Stimulated activated CD8-positive, alpha-beta memory T cell treated with anti-CD3 and anti-CD28 coated beads, Interleukin-12 subunit alpha, Interleukin-12 subunit beta, amount 100 ng/mL, for 24 hours (primary cell): ENCODE measurements around the gene LEMD2.

Experiments used
- DNase-seq: peaks from one replicate; pipeline ENCODE4 v3.0.0-alpha.2; 2020; ENCODE audit errors: extremely low read depth

The LEMD2 gene

DNA sequence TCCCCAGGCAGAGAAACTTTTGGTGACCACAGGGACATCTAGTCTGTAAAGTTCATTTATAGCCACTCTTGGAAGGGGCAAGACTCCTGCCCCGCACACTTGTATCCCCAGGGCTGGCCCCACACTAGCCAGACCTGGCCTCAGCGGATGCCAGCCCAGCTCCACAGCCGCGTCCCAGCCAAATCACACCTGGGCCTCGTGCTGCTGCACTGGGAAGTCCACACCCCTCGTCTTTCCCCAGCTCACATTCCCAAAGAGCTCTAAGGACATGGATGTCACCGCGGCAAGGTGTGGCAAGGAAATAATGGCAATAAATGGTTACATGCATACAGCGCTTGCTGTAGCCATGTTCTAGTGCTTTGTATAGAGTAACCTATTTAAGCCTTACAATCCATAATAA lies 50.8 kb downstream of the LEMD2 start:
- DNase-seq: no peak

DNA sequence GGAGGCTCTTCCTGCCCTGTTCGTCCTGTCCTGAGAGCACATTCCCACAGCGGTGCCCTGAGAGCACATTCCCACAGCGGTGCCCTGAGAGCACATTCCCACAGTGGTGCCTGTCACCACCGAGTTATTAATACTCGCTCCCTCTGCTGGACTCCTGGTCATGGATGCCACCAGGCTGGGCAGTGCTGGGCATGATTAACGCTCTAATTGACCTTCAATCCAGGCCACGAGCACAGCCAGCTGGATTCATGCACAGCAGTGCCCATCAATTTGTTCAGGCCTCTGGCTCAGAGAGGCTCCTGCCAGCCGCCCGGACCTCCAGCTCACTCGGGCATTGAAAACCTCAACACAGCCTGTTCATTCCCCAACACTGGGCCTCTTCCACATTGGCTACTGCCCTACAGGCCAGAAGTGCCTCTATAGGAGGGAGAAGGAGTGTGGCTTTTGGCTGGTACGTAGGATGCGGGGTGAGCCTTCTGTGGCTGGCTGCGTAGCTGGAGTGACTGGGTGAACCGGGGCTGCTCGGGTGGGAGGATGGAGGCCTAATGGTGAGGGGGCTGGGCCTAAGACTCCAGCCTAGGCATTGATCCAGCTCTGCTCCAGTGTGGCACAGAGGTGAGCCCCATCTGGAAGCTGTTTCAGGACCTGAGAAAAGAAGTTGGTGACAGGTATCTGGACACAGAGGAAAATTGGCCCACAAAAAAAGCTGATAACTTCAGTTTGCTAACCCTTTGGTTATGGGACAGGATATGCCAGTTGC lies 51.5 kb downstream of the LEMD2 start:
- DNase-seq: no peak

DNA sequence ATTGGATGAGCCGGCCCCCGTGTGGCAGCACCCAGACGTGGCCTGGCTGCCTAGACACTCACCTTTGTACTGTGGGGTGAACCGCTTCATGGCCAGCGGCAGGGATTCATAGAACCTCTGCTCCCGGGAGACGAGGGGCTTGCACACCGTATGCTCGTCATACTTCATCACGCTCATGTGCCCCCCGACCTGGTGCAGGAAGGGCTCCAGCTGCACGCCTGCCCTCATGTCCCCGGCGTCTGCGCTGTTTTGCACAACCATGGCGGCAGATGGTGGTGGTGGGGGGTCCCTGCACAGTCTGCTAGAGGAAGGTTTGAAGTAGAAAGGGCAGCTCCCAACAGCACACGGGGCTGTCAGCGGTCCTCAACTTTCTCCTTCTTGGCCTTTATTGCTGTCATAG lies 53.7 kb downstream of the LEMD2 start:
- DNase-seq: no peak

DNA sequence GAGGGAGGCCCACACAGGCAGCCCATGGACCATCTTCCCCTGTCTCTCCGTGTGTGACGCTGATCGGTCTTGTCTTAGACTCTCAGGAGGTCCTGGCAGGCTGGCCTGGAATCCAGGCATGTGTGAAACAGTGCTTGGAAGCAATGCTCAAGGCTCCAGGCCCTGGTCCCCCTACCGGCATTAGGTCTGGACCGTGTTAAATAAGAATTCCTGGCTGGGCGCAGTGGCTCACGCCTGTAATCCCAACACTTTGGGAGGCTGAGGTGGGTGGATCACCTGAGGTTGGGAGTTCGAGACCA lies 55.3 kb downstream of the LEMD2 start:
- no peak for DNase-seq

DNA sequence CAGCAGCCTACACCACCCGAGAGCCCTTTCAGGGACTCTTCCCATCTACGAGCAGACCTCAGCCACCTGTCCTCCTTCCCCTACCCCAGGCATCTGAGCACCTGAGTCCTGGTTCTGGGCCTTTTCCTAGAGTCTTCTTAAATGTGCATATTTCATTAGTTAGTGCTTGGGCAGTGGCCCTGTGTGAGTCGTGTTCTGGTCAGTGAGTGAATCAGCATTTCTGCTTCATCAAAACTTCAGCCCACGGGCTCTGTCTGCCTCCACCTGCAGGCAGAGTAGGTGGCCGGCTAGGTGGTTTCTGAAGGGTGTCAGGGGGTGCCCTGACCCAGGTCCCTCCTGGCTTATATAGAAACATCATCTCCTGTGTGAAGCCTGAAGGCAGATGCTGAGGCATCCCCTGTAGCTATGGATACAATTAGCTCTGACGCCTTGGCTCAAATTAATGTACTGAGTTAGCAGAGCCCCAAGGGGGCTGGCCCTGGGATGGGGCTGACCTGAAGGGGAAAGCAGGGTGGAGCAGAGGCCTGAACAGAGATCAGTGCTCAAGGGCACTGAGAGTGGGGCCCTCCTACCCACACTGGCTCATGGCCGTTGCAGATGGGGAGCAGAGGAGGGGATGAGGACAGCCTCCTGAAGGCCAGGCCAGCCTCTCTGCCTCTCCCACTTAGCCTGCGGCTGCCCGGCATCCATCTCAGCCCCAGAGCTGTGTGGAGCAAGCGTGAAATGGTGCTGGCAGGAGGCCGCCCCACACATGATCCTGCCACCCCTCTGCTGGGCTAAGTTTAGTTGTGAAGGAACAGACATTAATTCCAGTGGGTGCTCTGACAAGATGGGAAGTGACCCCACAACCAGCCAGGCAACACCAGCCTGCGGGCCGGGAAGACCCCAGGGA lies 55.9 kb downstream of the LEMD2 start:
- no peak for DNase-seq

DNA sequence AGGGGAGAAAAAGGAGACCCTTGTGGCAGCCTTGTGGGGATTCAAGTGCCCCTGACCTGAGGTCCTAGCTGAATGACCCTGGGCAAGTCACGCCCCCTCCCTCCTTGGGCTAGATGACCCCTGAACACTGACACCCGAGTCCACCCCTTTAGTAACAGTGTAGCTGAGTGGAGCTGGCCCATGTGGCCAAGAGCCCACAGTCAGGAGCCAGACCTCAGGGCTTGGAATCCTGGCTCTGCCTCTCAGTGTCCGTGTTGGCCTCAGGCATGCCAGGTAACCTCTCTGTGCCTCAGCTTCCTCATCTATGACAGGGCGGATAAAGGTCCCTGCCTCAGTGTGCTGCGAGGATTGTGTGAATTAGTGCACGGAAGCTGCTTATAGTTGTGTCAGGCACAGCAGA lies 56.5 kb downstream of the LEMD2 start:
- no peak for DNase-seq

DNA sequence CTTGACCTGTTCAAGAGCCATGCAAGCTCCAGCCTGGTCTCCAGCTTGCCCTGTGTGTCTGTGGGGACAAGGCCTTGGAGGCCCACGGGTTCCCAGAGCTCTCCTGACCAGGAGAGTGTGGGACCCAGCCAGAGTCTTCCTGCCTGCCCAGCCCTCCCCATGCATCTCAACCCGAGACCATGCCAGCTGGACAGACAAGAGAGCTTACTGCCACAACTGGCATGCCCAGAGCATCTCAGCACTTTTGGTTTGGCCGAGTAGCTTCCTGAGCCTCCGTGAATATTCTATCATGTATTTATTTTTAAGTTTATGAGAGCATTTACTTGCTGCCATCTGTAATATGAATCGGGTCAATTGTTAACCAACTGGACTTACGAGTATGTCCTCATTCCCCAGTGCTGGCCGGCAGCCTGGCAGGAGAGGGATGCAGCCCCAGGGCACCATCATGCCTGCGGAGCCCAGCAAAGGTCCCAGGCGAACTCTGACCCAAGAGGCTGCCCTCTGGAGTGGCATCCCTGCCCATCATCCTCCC lies 57.1 kb downstream of the LEMD2 start:
- DNase-seq: no peak

DNA sequence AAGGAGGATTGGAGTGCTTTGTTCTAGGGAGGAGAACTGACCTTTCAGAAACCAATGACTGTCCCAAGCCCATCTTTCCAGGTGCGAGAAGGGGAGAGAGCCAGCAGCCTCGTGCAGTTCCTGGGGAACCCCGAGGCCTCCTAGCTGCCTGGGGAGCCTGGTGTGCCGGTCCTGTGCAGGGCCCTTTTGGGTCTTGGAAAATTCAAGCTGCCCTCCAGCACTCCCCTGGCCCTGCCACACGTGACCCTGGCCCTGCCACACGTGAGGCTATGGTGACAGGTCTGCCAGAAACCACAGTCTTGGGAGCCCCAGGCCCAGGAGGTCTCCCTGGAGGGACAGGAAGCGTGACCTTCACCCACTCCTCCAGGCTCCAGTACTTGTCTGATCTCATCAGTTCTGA lies 57.9 kb downstream of the LEMD2 start:
- no peak for DNase-seq

DNA sequence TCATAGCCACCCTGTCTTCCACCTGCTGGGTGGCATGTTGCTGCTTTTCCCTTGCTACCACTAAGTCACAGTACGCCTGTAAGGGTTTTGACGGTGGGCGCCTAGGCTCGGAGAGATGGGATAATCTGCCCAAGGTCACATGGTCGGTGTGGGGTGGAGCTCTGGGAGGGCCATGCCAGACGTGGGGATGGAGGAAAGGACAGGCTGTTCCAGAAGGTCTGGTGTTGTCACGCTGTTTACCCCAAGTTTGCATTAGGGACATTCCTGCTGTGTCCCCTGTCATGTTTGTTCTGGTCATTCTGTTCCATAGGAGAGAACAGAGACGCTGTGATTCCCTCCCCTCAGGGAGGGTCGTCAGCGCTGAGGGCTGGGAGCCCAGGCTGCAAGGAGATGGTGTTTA lies 58.3 kb downstream of the LEMD2 start:
- no peak for DNase-seq

DNA sequence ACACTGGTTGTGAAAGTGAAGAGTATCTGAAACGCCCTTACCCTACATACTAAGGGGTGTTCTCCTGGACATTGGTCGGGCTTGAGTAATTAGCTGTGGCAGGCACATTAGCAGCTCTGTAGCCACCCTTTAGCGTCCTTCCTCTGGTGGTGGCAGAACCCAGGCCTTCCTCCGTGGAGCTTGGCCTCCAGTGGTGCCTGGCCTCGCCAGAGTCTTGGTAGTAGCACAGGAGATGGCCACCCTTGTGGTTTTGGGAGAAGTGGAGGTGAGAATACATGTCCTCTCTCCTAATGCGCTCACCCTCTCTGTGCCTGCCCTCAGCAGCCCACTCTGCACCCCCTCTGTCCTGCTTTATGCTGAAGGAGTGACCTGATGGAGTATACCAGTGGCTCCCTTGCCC lies 59.9 kb downstream of the LEMD2 start:
- no peak for DNase-seq

DNA sequence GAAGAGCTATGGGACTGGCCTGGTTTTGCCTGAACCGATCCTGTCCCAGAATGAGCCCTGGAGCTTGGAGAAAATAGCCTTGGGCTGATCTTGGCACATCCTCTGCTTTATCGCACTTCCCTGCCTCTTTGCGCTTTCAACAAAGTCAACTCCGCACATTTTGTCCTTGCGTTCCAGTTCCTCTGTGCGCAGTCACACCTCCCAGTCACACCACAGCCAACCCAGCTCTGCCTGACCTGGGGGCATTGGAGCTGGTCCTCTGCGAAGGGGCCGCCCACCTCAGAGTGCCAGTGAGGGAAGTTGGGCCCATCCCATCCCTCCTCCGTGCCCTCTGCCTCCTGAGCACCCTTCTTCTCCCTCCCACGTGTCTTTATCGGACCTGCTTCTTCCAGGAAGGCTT lies 60.5 kb downstream of the LEMD2 start:
- no peak for DNase-seq

DNA sequence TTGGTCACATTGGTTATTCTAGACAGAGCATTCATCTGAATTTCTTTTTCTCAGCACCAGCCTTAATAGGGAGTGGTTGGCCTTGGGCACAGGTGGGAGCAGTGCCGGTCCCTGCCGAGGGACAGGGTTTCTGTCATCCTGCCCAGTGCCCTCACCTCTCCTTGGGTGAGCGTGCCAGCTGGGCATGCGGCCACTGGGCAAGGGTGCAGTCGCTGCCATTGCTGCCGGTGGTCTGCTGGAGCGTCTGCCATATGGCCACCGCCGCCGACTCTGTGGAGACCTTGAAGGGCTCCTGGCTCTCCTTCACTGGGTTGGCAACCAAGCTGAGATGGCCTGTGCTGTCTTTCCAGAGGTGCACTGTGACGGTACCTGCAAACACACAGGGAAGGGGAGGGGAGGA lies 61.0 kb downstream of the LEMD2 start:
- no peak for DNase-seq

DNA sequence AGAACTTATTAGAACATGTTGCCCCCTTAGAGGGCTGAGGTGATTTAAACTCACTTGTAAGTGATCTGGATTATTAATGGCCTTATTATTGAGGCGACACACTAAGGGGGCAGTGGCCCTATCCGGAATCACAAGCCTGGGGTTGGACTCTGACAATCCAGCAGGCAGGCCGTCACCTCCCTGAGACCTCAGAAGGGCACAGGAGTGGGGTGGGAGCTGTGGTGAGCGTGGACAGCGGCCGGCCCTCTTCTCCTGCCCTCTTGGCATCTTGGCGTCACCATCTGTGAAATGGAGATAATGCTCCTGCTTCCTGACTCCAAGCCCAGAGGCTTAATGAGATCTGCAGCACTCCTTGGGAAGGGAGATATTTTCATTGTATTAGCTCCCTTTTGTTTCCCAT lies 61.8 kb downstream of the LEMD2 start:
- DNase-seq: no peak

DNA sequence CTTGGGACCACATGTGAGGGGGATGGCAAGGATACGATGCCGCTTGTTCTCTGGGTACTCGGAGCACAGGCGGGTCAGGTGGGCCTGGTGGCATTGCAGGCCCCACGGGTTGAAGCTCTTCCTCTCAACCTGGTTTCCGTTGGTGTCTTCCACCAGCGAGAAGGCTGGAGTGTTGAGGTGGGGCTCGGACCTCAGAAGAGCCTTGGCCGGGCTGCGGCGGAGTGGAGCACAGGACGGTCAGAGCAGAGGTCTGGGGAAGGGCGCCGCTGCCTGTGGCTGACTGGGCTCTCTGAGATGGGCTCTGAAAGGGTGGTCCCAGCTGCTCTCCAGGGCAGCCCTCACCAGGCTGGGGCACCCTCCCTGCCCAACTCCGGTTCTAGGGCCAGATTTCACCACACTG lies 62.2 kb downstream of the LEMD2 start:
- no peak for DNase-seq

DNA sequence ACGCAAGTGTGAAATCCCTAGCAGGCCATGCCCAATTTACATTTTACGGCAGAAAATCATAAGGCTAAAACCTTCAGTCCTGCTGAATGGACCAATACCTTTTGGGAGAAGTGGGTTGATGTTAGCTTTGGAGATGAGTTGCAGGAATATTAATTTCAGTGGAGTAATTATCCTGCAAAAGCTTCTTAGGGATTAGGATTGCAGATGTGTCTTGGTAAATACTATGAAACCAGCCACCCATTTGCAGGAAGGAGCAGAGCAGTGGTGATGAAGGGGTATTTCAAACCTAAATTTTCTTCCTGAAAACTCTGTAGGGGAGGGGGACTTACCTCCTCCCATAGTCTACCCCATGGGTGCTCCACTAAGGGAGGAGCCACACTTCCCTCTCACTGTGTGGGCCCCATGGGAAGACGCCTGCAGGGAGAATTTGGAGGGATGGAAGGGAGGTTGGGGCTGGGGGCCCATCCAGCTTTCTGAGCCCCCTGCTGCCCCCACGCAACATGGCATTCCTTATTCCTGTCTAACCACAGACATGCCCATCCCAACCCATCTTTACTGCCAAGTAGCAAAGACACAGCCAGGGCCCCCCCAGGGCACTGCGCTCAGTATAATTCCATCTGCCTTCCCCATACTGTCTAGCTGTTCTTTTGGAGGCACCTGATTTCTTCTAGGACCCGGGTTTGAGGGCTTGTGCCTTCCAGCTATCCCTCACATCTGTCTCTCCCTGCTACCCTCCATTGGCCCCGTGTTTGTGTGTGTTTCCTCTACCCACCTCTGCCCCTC lies 62.8 kb downstream of the LEMD2 start:
- DNase-seq: no peak

DNA sequence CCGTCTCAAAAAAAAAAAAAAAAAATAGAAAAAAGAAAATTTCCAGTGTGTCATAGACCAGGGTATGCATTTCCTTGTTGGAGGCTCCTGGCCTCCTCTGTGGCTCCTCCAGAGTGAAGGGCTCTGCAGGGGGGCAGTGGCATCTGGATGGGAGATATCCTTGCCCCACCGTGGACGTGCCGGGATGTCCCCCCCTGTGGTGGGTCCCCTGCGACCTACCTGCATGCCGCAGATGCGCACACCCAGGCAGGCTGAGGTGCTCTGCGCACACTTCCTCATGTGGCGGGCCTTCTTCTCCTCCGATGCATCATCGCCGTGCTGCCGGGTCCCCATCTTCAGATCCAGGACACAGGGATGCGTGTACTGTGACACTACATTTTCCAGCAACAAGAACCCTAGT lies 63.7 kb downstream of the LEMD2 start:
- DNase-seq: no peak

DNA sequence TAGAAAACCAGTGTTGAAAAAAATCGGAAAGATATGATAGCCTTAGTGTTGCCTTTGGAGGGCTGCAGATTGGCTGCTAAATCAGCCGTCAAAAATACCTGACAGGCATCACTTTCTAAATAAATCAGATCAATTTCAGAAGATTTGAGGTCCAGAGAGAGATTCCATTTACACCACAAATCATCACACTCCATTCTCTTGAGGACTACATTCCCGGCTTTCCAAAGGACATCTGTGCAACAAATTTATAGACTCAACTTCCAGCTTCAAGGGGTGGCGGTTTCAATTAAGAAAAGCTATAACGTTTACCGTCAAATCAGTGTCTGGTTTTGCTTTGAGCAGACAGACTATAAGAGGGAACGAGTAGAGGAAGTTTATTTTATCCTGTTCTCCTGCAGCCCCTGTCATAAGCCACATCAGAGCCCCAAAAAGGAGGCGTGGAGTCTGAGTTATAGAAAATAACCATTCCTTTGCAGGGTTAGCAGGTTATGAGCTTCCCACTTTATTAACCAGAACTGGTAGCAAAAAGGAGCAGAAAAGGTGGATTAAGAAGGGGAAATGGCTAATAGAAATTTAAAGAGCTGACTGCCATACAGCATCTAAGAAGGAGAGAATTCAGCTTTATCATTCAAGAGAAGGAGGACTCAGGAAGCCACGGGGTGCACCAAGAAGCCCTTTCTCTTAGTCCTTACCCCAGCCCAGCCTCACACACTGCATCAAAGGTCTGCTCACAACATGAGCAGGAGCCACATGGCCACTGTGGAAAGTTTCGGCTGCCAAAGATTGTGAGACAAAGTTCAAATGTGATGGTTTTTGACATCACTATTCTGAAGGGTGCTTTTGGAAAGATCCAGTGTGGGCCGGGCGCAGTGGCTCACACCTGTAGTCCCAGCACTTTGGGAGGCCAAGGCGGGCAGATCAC lies 64.6 kb downstream of the LEMD2 start:
- DNase-seq: no peak

DNA sequence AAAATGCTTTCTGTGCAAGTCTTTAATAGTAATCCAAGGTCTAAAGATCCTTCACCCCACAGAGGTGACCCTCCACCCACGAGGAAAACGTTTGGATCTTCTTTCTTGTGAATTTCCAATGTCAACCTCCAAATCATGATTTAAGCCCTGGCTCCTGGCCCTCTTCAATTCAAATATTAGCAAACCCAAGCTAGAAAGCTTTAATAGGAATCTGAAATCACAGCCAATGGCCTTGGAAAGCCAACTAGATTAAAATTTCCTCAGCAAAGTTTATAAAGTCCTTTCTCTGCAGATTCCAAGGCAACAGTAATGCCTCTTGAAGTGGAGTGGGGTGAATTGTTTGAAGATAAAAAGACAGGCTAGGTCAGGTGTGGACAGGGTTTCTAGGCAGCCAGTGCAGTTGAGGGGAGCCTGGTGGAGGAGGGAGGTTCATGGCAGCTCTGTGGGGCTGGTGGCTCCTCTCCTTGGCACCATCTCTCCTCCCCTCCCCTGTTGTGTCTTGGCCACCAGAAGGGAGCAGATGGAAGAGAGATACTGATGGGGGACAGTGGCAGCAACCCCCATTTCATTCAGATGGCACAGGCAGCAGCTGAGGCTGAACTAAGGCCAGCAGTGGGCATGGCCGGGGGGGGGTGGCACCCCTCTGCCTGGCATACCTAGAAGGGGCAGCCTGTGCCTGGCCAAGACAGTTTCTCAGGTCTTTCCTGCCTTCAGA lies 65.4 kb downstream of the LEMD2 start:
- DNase-seq: no peak

DNA sequence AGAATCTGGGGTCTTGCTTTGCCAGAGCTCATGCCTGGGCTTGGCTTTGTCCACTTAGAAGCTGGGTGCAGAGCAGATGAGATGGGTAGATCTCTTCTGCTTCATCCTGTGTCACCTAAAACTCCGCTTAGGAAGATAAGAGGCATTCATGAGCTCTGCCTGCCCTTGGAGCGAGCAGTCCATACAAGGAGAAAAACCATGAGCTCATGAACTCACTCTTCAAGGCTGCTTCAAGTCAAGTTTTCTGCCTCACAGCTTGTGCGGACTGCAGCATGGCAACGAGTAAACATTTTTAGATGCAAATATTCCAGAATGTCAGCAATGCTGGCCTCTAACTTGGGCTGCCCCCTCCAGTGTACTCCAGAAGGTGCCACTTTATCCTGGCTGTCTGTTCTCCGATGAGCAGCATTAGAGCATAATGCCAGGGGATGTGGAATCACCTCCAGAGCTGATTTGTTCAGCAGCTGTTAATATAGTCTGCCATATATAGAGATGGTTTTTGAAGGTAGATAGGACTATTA lies 66.8 kb downstream of the LEMD2 start:
- no peak for DNase-seq

DNA sequence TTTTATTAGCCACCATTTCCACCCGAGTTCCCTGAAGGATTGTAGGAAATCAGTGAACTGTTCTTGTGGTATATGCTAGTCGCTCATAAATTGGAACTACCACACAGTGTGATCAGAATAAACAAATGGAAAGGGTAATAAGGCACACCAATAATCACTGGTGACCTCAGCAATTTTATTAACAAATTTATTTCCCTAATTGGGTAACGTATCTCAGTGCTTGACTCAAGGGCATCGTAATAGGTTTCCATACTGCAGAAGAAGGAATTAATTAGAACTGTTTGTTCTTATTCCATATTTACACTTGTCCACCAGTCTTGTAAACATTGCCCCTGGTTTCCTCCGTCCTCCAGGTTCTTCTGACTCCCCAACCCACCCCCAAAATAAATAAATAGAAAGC lies 67.4 kb downstream of the LEMD2 start:
- no peak for DNase-seq
